HepG2 (cell line): ENCODE measurements around the gene MILR1. TPM values are rescaled to one million over a fixed set of nuclear protein-coding genes. Genes with fewer than 3 reads are reported as not detected.
A peak's percentile ranks its signal among the peaks of the same experiment; 100 is the strongest.

ENCODE experiments used
- ARNT ChIP-seq: fragments of 450-650 bp; IDR thresholded peaks from 2 replicates; pipeline ENCODE4 v1.6.1; 2017
- ATF7-NPFF ChIP-seq: sonication (generic); formaldehyde crosslinking; IDR thresholded peaks from 2 replicates; pipeline ENCODE4 v1.8.1; 2023; ENCODE audit warnings: mild to moderate bottlenecking, low read depth, missing genetic modification reagents, moderate library complexity
- CBX1 ChIP-seq: IDR thresholded peaks from one replicate; pipeline ENCODE4 v1.6.1; 2016; ENCODE audit warnings: antibody characterized with exemption, low read depth
- CHD2 ChIP-seq: IDR thresholded peaks from 2 replicates; pipeline ENCODE4 v1.6.1; 2011; ENCODE audit warnings: low read depth, low read length, improper control_type of control experiment
- GATAD2A ChIP-seq: IDR thresholded peaks from 2 replicates; pipeline ENCODE4 v1.6.1; 2016
- GMEB1 ChIP-seq: sonication (generic); formaldehyde crosslinking; IDR thresholded peaks from 2 replicates; pipeline ENCODE4 v1.5.1; 2020; ENCODE audit warnings: missing genetic modification reagents, mild to moderate bottlenecking, borderline replicate concordance
- HMGXB3 ChIP-seq: sonication (generic); formaldehyde crosslinking; IDR thresholded peaks from 2 replicates; pipeline ENCODE4 v1.4.0; 2020; ENCODE audit warnings: missing genetic modification reagents, borderline replicate concordance
- KDM2A ChIP-seq: sonication (generic); formaldehyde crosslinking; IDR thresholded peaks from 2 replicates; pipeline ENCODE4 v1.4.0; 2020; ENCODE audit warnings: low read depth, missing genetic modification reagents, borderline replicate concordance
- PAXIP1 ChIP-seq: sonication (generic); formaldehyde crosslinking; conservative IDR thresholded peaks from 2 replicates; pipeline ENCODE4 v1.4.0; 2020; ENCODE audit warnings: mild to moderate bottlenecking, missing genetic modification reagents, moderate library complexity
- RBFOX2 ChIP-seq: fragments of 200-400 bp; formaldehyde crosslinking; IDR thresholded peaks from 2 replicates; pipeline ENCODE4 v1.6.1; 2017; ENCODE audit warnings: low read depth, mild to moderate bottlenecking, low read length
- ZBTB26 ChIP-seq: IDR thresholded peaks from 2 replicates; pipeline ENCODE4 v1.6.1; 2016; ENCODE audit warnings: missing compliant biosample characterization, missing genetic modification reagents, borderline replicate concordance
- ZNF282 ChIP-seq: fragments of 450-650 bp; IDR thresholded peaks from 2 replicates; pipeline ENCODE4 v1.6.1; 2018; ENCODE audit not compliant: partially characterized antibody
- ZNF317 ChIP-seq: sonication (generic); formaldehyde crosslinking; IDR thresholded peaks from 2 replicates; pipeline ENCODE4 v1.5.0; 2020; ENCODE audit warnings: mild to moderate bottlenecking, missing genetic modification reagents
- ZNF326 ChIP-seq: sonication (generic); formaldehyde crosslinking; IDR thresholded peaks from 2 replicates; pipeline ENCODE4 v1.4.0; 2020; ENCODE audit warnings: missing genetic modification reagents, borderline replicate concordance
- ZNF33A ChIP-seq: sonication (generic); formaldehyde crosslinking; IDR thresholded peaks from 2 replicates; pipeline ENCODE4 v1.5.1; 2020; ENCODE audit warnings: missing genetic modification reagents, mild to moderate bottlenecking, moderate library complexity, borderline replicate concordance
- ZNF496 ChIP-seq: sonication (generic); formaldehyde crosslinking; IDR thresholded peaks from 2 replicates; pipeline ENCODE4 v1.8.1; 2023; ENCODE audit warnings: mild to moderate bottlenecking, moderate library complexity, missing genetic modification reagents; ENCODE audit not compliant: insufficient replicate concordance
- ZNF570 ChIP-seq: sonication (generic); formaldehyde crosslinking; IDR thresholded peaks from 2 replicates; pipeline ENCODE4 v1.4.0; 2020; ENCODE audit warnings: mild to moderate bottlenecking, missing genetic modification reagents, borderline replicate concordance
- ZNF652 ChIP-seq: IDR thresholded peaks from 2 replicates; pipeline ENCODE4 v1.6.1; 2016; ENCODE audit warnings: low read depth, borderline replicate concordance
- ZNF674 ChIP-seq: sonication (generic); formaldehyde crosslinking; IDR thresholded peaks from 2 replicates; pipeline ENCODE4 v1.5.0; 2020; ENCODE audit warnings: low read depth, mild to moderate bottlenecking, missing genetic modification reagents
- ZNF879 ChIP-seq: sonication (generic); formaldehyde crosslinking; IDR thresholded peaks from 2 replicates; pipeline ENCODE4 v1.8.1; 2023; ENCODE audit warnings: missing genetic modification reagents
- polyA plus RNA-seq, 8 experiments: library from polyadenylated mRNA; depleted of rRNA in 3 of 8; stranded (reverse) in 7 of 8; unstranded in 1 of 8; fragments of >200 nt; fragmentation: Illumina TruSeq in 4 of 8; extraction: Trizol in 4 of 8; gene quantifications; 2 replicates each; pipeline versions ENCODE4 v1.2.1 to v1.2.3, GENCODE V29; 2011 to 2016; ENCODE audit warnings: low read depth in 4 of 8, missing spikeins in 1 of 8, mixed read lengths in 1 of 8; ENCODE audit not compliant: insufficient read depth in 1 of 8
- total RNA-seq, 5 experiments: library from RNA; depleted of rRNA; stranded (reverse); fragments of >200 nt; fragmentation: Illumina TruSeq; extraction: Trizol; gene quantifications; 2 replicates each; pipeline ENCODE4 v1.2.3, GENCODE V29; 2016; ENCODE audit warnings: low read depth in 1 of 5

Gene MILR1
- total and polyA plus RNA-seq, 2 of the 13 experiments (the other 11 are each of a cell fraction or from before 2014, with no cell fraction given) = 0.27 to 1.7 TPM

- TF ChIP-seq GMEB1 (CRISPR knock-in tag) (no peak), HMGXB3 (no peak), ZNF652 (CRISPR knock-in tag) (peak; percentile 83; the same call in 1 of the 2 replicates), CBX1 (no peak), GATAD2A (CRISPR knock-in tag) (peak; percentile 22; the same call in 1 of the 2 replicates), ZNF282 (no peak), RBFOX2 (no peak), KDM2A (no peak), ZNF496 (CRISPR knock-in tag) (no peak), ZBTB26 (no peak), ZNF326 (no peak), ZNF674 (CRISPR knock-in tag) (no peak), ZNF33A (CRISPR knock-in tag) (peak; percentile 80; the same call in 1 of the 2 replicates), ATF7-NPFF (CRISPR knock-in tag) (no peak), ZNF317 (CRISPR knock-in tag) (no peak), ARNT (no peak), ZNF570 (CRISPR knock-in tag) (no peak), CHD2 (no peak), PAXIP1 (no peak), ZNF879 (CRISPR knock-in tag) (no peak)
Observed at GRCh38 chr17:64420143-64420670, 28.7 kb upstream of the MILR1 start (continued).
